ENCODE measurements around the gene FAAP20. TPM values are rescaled to one million over a fixed set of nuclear protein-coding genes. Genes with fewer than 3 reads are reported as not detected.

Gene FAAP20
- total and polyA plus RNA-seq, 3 donors from 2014 or later: 65.5 to 72.6 (median 72.0) TPM

- Histone ChIP-seq H3K36me3 (ENCODE audit: low read depth, missing control alignments) (no peaks in the 10 kb centered on the region), H3K4me1 (peaks cover 31% of the 10 kb centered on the region), H3K27me3 (no peaks in the 10 kb centered on the region), H3K27ac (peak overlapping the region; percentile 89 to 95), H3K9me3 (no peaks in the 10 kb centered on the region), H3K4me3 (no peak overlapping the region)
- intact Hi-C loops (cut with DNase I; ENCODE audit: low total_unique reads): no loop called here
- DNase-seq: no peak
- TF ChIP-seq POLR2A (IDR thresholded peaks at IDR 0.05): no peak
- TF ChIP-seq CTCF (IDR thresholded peaks at IDR 0.05): no peak
- WGBS, 2 donors: 64 to 80% methylated on average over 10 to 21 of the region's 21 CpGs
Measured at GRCh38 chr1:2214541-2215241, 20.1 kb upstream of the FAAP20 start.

GRCh38 chr1:2213576-2214505, 19.3 kb upstream of the FAAP20 start:
- 51 to 55% methylated on average over 19 to 24 of the region's 32 CpGs for WGBS, 2 donors
- H3K9me3 ChIP-seq: no peaks in the 10 kb centered on the region
- intact Hi-C loops (cut with DNase I; ENCODE audit: low total_unique reads): no loop called here
- no peaks in the 10 kb centered on the region for H3K27me3 ChIP-seq
- peak; percentile 78 for DNase-seq
- TF ChIP-seq CTCF (IDR thresholded peaks at IDR 0.05) (no peak), POLR2A (IDR thresholded peaks at IDR 0.05) (no peak)
- peaks cover 40% of the 10 kb centered on the region for H3K4me1 ChIP-seq
- H3K36me3 ChIP-seq (ENCODE audit: low read depth, missing control alignments): no peaks in the 10 kb centered on the region
- H3K4me3 ChIP-seq: no peak overlapping the region
- peak overlapping the region; percentile 89 to 95 for H3K27ac ChIP-seq

- peaks cover 50% of the 10 kb centered on the region for H3K4me1 ChIP-seq
- peak; percentile 91 for DNase-seq
- H3K4me3 ChIP-seq: peak overlapping the region; percentile 8 to 43
- TF ChIP-seq CTCF (IDR thresholded peaks at IDR 0.05): peak in 1 of 3 experiments; percentile 27
- TF ChIP-seq POLR2A (IDR thresholded peaks at IDR 0.05): no peak
- WGBS, 2 donors: 13 to 18% methylated on average over 22 to 47 of the region's 49 CpGs
- intact Hi-C loops (cut with DNase I; ENCODE audit: low total_unique reads): no loop called here
- no peaks in the 10 kb centered on the region for H3K9me3 ChIP-seq
- H3K27ac ChIP-seq: peak overlapping the region; percentile 89 to 95
- no peaks in the 10 kb centered on the region for H3K36me3 ChIP-seq (ENCODE audit: low read depth, missing control alignments)
- no peaks in the 10 kb centered on the region for H3K27me3 ChIP-seq
Measured at GRCh38 chr1:2212532-2213491, 18.2 kb upstream of the FAAP20 start.

- peaks cover 54% of the 10 kb centered on the region for H3K4me1 ChIP-seq
- 16 to 26% methylated on average over 4 to 10 of the region's 10 CpGs for WGBS, 2 donors
- DNase-seq: no peak
Measured at GRCh38 chr1:2212274-2212531, 17.6 kb upstream of the FAAP20 start.

More at GRCh38 chr1:2212274-2212531, 17.6 kb upstream of the FAAP20 start:
- Histone ChIP-seq H3K27me3 (no peaks in the 10 kb centered on the region), H3K4me3 (peak overlapping the region in 1 of 2 donors; percentile 43), H3K27ac (peak overlapping the region; percentile 89 to 95), H3K9me3 (no peaks in the 10 kb centered on the region), H3K36me3 (ENCODE audit: low read depth, missing control alignments) (no peaks in the 10 kb centered on the region)
- no peak for TF ChIP-seq POLR2A (IDR thresholded peaks at IDR 0.05)
- no peak for TF ChIP-seq CTCF (IDR thresholded peaks at IDR 0.05)
- intact Hi-C loops (cut with DNase I; ENCODE audit: low total_unique reads): no loop called here

Measured in testis (tissue), 3 donors.